IPS DF 4.7 (cell line): ENCODE data around the gene PSMG1.

Experiments used
- DNase-seq: peaks from one replicate; pipeline ENCODE4 v3.0.0-alpha.2; 2013; ENCODE audit warnings: low spot score; ENCODE audit errors: extremely low read depth

Gene PSMG1

GRCh38 chr21:39189857-39190604, 6.8 kb upstream of the PSMG1 start:
- no peak for DNase-seq

GRCh38 chr21:39188521-39189139, 5.4 kb upstream of the PSMG1 start:
- no peak for DNase-seq

DNA sequence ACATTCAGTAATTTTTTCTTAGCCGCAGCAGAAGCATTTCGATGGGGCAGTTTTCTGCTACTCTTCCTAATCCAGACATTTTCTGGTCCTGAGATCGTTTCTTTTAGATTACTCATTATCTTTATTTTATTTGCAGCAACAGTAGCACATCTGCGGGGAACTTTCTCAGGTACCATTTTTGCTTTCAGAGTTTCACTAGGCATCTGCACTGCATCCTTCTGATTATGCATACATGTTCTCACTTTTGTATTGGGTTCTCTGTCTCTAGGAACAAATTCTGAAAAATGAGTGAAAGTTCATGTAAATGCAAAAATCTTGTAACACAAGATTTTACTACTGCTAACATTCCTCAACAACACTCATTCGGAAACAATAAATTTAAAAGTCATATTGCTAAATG, 3.9 kb upstream of the PSMG1 start:
- no peak for DNase-seq

- no peak for DNase-seq
Observed at GRCh38 chr21:39186676-39187075, 3.4 kb upstream of the PSMG1 start.

- no peak for DNase-seq
Observed at GRCh38 chr21:39185157-39185556, 1.9 kb upstream of the PSMG1 start.

GRCh38 chr21:39184050-39184980, 1.1 kb upstream of the PSMG1 start:
- DNase-seq: no peak

- no peak for DNase-seq
Observed at GRCh38 chr21:39182484-39183271, 573 bp downstream of the PSMG1 start.

- DNase-seq: no peak
Observed at GRCh38 chr21:39182016-39182415, 1.2 kb downstream of the PSMG1 start.

DNA sequence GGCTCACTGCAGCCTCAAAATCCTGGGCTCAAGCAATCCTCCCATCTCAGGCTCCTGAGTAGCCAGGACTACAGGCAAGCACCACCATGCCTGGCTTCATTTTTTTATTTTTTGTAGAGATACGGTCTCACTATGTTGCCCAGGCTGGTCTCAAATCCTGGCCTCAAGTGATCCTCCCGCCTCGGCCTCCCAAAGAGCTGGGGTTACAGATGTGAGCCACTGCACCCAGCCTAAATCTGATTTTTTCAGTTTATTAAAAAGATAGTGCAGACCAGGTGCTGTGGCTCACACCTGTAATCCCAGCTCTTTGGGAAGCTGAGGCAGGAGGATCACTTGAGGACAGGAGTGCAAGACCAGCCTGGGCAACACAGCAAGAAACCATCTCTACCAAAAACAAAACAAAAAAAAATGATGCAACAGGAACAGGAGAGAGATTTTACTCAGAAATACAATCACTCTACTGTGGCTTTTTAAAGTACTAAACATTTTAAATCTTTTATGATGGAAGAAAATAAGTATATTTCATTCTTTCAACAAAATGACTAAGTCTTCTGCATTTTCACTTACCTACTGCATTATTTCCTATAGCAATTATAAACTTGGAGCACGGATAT, 1.9 kb downstream of the PSMG1 start:
- no peak for DNase-seq

- DNase-seq: no peak
Observed at GRCh38 chr21:39180429-39181019, 2.7 kb downstream of the PSMG1 start.

GRCh38 chr21:39178421-39178820, 4.8 kb downstream of the PSMG1 start:
- no peak for DNase-seq

DNA sequence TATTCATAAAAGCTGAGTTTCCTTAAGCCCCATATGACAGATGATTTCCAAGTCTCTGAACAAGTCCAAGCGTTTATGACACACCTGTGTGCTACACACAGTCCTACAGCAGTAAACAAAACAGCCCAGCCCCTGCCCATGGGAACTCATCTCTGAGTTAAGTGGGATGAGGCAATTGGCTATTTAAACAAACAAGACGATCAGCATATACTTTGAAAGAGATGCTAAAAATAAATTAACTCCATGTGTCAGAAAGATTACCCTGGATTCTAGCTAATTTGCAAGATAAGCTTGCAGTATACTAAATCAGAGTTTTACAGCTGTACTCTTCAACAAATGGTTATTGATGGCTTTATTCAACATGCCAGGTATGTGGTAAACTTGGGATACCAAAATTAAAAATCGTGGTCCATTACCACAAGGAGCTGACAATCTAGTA, 7.0 kb downstream of the PSMG1 start:
- no peak for DNase-seq

DNA sequence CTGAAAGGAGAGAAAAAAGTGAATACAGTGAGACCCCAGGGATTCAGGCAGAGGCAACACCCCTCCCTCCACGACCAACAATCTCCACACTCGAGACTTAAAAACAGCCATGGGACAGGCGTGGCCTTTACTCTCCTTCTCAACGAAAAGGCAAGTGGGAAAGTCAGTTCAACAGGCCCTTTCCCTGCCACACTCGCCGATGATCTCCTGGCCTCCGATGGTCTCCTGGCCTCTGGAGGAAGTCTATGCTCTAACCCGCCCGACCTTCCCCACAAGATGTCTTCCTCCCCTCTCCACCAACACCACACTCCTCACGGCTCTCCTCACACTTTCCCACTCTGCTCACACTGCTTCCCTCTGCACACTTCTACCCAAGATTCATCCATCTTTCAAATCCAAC, 7.6 kb downstream of the PSMG1 start:
- no peak for DNase-seq

GRCh38 chr21:39175154-39175553, 8.1 kb downstream of the PSMG1 start:
- no peak for DNase-seq

GRCh38 chr21:39173716-39174680, 9.3 kb downstream of the PSMG1 start:
- DNase-seq: no peak

GRCh38 chr21:39169906-39170305, 13.3 kb downstream of the PSMG1 start:
- no peak for DNase-seq

- no peak for DNase-seq
Observed at GRCh38 chr21:39168800-39169199, 14.5 kb downstream of the PSMG1 start.

DNA sequence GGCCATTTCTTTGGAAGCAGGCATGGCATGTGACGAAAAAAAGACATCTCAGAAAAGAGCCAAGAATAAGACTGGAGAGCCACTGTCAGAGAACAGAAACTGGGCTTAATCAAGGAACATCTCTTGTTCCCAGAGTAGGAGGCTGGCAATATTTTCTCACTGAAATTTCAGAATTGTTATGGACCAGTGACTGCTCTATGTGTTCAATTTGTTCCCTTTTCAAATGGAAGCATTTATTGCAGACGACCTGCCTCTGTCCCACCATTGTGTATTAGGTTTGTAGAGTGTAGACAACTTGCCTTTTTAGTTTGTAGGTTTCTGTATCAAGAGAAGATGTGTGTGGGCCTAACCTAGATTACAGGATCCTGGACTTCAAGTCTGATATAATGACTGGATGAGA, 18.7 kb downstream of the PSMG1 start:
- DNase-seq: no peak

DNA sequence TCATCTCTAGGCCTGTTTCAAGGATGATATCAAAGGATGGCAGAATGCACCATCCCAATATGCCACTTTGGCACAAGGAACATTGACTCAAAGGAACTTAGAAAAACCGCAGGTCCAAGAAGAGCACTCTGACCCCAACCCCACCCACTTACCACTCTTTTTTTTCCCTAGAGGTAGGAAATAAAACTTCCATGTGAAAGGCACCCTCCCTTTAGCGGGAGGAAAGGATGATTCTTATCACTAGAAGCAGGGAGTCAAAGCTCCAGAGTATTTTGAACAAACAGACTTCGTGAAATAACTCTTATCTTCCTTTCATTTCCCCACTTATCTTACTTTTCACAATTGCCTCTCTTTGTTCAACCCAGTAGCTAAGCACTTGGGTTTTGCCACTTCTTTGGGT, 22.2 kb downstream of the PSMG1 start:
- no peak for DNase-seq
